NCI-H1436 treated with DMSO at 0.1 percent for 48 hours (cell line): ENCODE measurements around the gene KIAA2012.

Experiments
- DNase-seq: peaks from one replicate; lab custom pipeline; 2025; lab: John Stamatoyannopoulos, UW

KIAA2012 gene

DNA sequence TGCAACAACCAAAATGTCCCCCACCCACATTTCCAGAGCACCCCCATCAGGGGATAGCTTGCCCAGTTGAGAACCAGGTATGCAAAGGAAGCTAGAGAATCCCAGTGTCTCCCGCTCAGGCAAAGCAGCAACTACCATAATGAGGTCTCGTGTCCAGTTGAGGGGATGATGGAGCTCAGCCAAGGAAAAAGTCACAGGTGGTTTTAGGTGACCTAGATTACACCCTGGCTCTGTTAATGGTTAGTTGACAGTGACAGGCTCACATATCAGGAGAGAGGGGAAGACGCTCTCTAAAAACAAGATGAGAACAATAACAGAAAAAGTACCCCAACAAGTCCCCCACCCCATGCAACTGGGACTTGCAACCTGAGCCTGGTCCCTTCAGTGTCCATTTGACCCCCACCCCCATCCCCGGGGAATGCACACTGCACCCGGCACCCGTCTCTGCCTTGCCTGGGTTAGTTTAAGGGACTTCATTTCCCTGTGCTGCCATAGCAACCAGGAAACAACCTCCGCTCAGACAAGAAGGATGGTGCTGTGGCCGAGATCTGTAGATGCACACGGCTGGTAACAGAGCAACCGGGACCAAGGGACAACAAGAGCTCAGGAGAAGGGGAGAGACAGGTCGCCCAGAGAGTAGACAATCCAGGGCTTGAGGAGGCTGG, at the start of gene KIAA2012:
Gene KIAA2012 (plus strand): TSS at position 519 of the 665 bp plus-strand sequence. CDS start 373 bp downstream, outside the sequence.
- DNase-seq: no peak

DNA sequence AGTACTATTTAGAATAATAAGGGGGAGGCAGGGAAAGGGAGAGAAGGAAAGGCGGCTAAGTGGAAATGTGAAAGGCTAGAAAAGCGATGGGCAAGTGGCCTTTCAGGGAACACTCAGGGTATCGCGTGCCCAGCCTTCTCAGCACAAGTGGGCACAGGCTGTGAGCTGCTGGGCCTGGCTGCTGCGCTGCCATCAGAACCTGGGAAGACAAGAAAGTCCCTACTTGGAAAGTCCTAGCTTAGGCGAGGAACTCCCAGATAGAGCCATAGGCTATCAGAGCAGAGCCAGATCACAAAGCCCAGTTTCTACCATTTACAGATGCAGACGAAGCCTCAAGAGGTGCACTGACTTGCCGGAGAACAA, 49.2 kb upstream of the KIAA2012 start:
- DNase-seq: no peak

- no peak for DNase-seq
These were observed 48.2 kb upstream of the KIAA2012 start for GRCh38 chr2:202024871-202025270.

GRCh38 chr2:202025816-202026215, 47.2 kb upstream of the KIAA2012 start:
- no peak for DNase-seq

- no peak for DNase-seq
These were observed 46.5 kb upstream of the KIAA2012 start for GRCh38 chr2:202026507-202026906.

DNA sequence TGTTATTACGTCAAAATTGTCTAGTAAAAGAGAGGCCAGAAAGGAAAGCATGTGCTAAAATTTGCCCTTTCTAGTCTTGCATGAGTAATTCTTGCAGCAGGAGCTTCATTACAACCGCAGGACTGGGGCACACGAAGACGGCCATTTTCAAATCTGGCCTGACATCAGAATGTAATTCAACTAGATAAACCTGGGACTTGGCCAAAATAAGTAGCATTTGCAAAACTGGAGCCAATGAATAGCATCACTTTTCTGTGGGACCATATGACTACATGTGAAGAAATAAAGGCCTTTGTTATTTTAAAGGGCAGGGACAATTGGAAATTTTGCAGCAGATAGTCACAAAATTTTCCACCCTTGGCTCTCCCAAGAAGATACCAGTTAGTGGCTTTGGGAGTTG, 42.4 kb upstream of the KIAA2012 start:
- no peak for DNase-seq

- no peak for DNase-seq
These were observed 41.7 kb upstream of the KIAA2012 start for GRCh38 chr2:202031246-202031951.

DNA sequence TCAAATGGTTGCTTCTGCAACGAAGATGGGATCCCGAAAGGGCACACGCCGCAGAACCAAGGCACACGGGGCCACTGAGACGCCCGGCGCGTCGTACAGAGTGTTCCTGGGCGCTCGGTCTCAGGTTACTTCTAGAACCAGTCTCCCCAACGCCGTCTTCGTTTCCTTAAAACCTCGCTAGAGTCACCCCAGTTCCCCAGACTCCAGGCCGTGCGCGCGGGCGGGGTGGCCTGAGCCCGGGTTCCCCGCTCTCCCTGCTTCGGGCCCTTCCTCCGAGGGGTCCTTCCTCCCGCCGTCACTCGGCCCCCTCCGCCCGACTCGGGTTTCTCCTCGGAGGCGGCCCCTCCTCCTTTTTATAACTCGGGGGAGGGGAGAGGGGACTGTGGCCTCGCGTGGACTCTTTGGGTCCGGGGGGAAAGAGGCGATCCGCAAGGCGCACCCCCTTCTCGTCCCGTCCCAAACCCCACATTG, 40.2 kb upstream of the KIAA2012 start:
- DNase-seq: no peak

DNA sequence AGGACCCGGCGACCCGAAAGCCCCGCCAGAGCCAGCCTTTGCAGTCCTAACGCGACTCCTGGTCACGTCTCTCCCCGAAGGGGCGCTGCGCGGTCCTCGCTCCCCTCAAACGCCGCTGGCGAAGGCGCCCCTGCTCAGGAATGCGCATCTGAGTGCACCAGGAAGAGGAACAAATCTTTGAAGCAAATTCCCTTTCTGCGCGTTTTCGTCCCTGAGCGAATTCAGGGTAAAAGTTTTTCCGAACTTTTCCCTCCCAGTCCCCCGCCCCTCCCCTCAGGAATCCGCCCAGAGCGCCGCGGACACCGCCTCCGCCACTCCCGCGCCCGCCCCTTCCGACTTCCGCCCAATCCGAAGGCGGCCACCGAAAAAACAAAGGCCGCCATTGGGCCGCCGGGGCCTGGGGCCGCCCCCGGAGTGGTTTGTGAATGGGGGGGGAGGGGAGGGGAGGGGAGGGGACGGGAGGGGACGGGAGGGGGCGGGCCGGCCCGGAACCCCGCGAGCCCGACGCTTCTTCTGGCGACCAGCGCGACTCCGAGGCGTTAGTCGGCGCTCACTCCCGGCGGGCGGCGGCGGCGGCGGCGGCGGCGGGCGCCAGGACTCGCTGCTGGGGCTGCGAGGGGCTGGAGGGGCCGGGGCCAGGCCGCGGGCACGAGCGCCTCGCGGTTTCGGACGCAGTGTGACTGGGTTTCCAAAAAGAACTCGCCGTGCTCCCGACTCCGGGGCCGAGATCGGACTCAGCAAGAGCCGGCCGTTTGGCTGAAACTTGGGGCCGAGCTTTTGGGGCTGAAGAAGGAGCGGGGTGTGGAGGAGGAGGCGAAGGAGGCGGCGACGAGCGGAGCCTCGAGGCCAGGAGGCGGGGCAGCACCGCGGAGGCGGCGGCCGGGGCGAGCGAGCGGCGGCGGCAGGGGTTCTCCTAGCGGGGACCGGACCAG, 39.5 kb upstream of the KIAA2012 start, which contains the start of gene FZD7:
Gene FZD7 (plus strand): TSS at position 539 of the 932 bp plus-strand sequence. CDS start 793 bp downstream, outside the sequence.
- DNase-seq: no peak

GRCh38 chr2:202034249-202035088, 38.6 kb upstream of the KIAA2012 start:
- DNase-seq: no peak

DNA sequence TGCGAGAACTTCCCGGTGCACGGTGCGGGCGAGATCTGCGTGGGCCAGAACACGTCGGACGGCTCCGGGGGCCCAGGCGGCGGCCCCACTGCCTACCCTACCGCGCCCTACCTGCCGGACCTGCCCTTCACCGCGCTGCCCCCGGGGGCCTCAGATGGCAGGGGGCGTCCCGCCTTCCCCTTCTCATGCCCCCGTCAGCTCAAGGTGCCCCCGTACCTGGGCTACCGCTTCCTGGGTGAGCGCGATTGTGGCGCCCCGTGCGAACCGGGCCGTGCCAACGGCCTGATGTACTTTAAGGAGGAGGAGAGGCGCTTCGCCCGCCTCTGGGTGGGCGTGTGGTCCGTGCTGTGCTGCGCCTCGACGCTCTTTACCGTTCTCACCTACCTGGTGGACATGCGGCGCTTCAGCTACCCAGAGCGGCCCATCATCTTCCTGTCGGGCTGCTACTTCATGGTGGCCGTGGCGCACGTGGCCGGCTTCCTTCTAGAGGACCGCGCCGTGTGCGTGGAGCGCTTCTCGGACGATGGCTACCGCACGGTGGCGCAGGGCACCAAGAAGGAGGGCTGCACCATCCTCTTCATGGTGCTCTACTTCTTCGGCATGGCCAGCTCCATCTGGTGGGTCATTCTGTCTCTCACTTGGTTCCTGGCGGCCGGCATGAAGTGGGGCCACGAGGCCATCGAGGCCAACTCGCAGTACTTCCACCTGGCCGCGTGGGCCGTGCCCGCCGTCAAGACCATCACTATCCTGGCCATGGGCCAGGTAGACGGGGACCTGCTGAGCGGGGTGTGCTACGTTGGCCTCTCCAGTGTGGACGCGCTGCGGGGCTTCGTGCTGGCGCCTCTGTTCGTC, 37.7 kb upstream of the KIAA2012 start:
- no peak for DNase-seq

DNA sequence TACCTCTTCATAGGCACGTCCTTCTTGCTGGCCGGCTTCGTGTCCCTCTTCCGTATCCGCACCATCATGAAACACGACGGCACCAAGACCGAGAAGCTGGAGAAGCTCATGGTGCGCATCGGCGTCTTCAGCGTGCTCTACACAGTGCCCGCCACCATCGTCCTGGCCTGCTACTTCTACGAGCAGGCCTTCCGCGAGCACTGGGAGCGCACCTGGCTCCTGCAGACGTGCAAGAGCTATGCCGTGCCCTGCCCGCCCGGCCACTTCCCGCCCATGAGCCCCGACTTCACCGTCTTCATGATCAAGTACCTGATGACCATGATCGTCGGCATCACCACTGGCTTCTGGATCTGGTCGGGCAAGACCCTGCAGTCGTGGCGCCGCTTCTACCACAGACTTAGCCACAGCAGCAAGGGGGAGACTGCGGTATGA, 37.1 kb upstream of the KIAA2012 start:
- DNase-seq: no peak

- no peak for DNase-seq
These were observed 36.4 kb upstream of the KIAA2012 start for GRCh38 chr2:202036601-202037037.

DNA sequence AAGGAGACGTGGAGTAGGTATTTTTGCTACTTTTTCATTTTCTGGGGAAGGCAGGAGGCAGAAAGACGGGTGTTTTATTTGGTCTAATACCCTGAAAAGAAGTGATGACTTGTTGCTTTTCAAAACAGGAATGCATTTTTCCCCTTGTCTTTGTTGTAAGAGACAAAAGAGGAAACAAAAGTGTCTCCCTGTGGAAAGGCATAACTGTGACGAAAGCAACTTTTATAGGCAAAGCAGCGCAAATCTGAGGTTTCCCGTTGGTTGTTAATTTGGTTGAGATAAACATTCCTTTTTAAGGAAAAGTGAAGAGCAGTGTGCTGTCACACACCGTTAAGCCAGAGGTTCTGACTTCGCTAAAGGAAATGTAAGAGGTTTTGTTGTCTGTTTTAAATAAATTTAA, 36.0 kb upstream of the KIAA2012 start:
- no peak for DNase-seq

- no peak for DNase-seq
These were observed 34.4 kb upstream of the KIAA2012 start for GRCh38 chr2:202038471-202039277.

GRCh38 chr2:202039278-202040078, 33.6 kb upstream of the KIAA2012 start:
- DNase-seq: no peak

DNA sequence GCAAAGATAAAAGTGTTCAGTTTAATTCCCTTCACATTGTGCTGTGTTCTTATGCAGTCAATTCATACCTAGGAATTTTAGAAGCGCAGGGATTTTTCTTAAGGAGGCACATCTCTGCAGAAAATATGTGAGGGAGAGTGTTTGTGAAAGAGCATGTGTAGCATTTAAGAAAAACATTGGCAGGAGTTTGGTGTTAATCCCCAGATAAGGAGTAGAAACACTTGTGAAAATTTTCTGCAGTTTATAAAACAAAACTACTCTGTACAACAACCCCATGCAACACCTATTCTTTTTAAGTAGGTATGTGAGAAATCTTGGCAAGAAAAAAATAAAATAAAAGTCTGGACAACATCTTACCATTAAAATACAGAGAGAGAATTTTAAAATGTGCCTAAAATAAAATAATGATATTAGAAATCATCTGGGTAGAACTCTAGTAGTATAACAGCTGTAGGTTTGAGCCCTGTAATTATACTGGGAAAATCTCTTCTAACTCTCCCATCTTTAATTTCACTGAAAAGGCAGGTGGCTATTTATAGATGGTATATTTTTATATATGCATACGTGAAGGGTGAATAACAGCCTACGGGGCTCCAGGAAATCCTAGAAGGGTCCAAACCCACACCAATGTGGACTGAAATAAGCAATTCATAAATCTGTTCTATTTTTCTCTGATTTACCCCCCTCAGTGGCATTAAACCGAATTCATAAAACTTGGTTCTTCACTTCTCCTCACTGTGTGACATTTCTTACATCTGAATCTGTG, 32.8 kb upstream of the KIAA2012 start:
- DNase-seq: no peak

DNA sequence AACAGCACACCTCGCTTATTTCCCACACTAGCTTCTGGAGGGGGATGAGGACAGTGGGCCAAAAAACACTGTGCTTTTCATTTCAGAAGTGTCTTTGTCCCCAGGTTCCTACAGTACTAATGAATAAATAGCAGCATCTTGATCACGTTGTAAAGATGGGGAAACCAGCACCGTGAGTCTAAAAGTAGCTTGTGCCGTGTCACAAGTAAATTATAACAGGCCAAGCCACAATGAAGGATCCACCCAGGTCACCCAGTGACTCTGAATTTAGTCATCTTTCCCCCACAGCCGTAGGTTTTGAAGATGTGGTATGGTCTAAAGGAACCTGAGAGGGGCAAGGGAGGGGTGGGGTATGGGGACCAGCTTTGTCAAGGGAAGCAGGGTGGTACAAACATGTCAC, 30.6 kb upstream of the KIAA2012 start:
- DNase-seq: no peak
